GM19372 (cell line): ENCODE data around the gene ATL2.
"Not testable (repeated sequence)": the region's sequence is repeated elsewhere in the genome, so short reads cannot be mapped to it uniquely, and the experiment has no call there.

Experiments used
- ATAC-seq: cut with Tn5 transposase; IDR thresholded peaks from one replicate; pipeline ENCODE4 v1.9.1; 2021; ENCODE audit warnings: mild to moderate bottlenecking, low read depth, moderate library complexity; ENCODE audit not compliant: unreplicated experiment

ATL2 gene

DNA sequence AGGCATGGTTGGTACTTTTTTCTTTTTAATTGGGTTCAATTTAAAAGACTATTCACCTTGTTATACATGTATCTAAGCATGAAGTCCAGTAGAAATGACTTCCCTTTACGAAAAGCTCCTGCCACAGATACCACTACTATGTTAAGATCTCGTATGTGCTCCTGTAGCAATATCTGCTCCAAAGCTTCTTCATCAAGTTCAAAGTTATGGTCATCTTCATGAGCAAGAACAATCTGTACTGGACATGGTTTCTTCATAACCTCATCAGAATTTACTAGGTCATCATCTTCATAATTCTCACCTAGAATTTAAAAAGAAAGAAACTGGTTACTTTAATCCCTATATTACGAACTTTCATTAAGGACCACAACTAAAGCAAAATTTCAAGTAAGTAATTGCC, 33.9 kb downstream of the ATL2 start:
- no peak for ATAC-seq

DNA sequence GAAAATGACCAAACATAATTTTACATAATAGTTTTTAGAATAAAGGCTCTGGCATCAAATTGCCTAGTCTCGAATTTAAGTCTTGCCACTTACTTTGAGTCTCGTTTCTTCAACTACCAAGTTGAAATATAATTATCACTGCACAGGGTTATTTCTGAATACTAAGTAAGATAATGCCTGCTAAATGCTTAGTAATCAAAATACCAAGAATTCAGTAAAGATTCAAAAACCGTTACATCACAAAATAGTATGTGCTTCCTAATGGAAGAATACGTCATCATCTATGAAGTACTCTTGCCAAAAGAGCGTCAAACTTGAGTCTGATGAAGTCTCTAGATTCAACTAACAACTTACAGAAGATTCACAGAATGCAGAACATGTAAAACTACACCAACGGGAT, 40.5 kb downstream of the ATL2 start:
- no peak for ATAC-seq

DNA sequence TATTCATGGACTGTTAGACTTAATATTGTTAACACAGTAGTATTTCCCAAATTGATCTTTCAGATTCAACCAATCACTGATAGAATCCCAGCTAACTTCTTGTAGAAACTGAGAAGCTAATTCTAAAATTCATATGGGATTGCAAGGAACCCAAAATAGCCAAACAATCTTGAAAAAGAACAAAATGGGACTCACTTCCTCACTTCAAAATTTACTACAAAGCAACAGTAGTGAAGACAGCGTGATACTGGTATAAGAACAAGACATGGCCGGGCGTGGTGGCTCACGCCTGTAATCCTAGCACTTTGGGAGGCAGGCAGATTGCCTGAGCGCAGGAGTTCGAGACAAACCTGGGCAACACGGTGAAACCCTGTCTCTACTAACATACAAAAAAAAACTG, 46.3 kb downstream of the ATL2 start:
- no peak for ATAC-seq

DNA sequence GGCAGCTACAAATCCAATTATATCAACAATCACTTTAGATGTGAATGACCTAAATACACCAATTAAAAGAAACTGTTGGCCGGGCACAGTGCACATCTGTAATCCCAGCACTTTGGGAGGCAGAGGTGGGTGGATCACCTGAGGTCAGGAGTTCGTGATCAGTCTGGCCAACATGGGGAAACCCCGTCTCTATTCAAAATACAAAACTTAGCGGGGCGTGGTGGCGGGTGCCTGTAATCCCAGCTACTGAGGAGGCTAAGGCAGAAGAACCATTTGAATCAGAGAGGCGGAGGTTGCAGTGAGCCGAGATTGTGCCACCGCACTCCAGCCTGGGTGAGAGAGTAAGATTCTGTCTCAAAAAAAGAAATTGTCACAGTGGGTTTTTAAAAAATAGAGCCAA, 49.5 kb downstream of the ATL2 start:
- no peak for ATAC-seq

DNA sequence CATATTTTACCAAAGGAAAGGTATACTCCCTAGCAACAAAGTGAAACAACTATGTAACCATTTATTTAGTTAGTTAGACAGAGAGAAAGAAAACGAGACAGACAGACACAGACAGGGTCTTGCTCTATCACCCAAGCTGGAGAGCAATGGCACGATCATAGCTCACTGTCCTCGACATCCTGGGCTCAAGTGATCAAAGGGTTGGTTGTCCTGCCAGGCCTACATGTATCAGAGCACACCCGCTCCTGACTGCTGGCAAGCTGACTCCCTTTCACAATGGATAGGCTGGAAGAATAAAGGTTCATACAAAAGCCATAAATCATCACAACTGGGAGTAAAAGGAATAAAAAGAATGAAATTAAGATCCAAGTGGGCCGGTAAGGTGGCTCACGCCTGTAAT, 53.5 kb downstream of the ATL2 start:
- ATAC-seq: no peak

DNA sequence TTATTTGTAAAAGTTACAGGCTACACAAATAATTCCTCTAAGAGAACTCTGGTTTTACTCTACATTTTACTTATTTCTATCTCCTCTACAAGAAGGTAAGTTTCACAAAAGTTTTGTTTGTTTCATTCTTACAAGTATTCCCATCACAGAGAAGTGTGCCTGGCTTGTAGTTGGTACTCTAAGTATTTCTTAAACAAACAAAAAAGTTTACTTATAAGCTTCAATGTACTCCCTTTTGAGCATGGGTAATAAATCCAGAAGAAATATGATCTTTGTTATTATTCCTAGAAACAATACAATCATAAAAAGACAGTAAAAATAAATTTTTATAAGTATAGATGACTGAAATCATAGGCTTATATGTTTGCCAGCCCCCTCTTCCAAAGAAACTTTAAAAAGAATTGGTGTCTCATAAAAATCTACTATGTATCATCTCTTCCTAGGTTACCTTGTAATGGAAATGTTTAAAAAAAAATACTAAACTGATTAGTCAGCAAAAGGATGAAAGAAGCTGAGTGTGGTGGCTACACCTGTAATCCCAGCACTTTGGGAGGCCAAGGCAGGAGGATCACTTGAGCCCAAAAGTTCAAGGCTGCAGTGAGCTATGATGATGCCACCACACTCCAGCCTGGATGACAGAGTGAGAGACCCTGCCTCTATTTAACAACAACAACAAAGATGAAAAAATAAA, 54.7 kb downstream of the ATL2 start:
- ATAC-seq: no peak

DNA sequence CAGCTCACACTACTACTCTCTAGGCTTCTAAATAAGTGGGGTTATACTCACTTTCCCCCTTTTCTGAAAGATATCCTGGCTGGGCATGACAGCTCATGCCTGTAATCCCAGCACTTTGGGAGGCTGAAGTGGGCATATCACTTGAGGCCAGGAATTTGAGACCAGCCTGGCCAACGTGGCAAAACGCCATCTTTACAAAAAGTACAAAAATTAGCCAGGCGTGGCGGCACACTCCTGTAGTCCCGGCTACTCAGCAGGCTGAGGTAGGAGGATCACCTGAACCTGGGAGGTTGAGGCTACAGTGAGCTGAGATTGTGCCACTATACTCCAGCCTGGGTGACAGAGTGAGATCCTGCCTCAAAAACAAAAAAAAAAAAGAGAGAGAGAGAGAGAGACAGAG, 57.8 kb downstream of the ATL2 start:
- ATAC-seq: not testable (repeated sequence)

DNA sequence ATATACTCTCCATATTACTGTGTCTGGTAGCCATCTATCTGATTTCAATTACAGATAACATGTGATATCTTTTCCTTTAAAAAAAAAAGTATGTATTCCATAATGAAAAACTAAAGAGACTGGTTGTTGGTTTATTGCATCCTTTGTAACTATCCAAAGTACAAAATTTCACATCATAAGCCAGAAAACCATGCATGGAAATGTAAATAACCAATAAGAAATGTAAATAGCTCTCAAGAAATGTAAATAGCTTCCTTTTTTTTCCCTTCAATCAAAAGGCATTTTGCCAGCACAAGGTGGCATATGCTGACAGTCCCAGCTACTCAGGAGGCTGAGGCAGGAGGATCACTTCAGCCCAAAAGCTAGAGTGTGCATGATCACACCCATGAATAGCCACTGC, 59.3 kb downstream of the ATL2 start:
- ATAC-seq: no peak

DNA sequence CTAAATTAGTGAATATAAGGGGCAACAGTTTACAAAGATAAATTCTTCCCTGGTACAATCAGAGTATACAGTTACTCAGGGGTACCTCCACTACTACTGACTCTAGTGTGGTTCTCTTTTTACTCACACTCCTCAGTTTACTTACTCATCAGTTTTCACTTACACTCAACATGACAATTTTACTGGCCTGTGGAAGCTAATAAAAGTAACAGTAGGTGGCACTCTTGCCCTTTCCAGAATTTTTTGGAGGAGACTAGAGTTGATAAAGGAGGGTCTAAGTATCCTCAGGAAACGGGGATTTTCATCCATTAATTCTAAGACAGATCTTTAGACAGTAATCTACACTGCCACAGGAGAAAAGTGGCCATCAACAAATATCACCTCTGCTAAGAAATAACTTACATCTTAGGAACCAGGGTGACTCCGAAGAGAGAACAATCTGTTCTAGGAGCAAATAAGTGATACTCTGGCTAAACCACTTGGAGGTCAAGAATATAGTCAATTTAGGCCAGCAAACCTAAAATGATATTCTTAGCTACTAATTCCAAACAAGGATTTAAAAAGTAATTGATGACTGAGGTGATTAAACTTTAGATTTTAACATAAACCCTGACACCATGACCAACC, 61.3 kb downstream of the ATL2 start:
- ATAC-seq: no peak

DNA sequence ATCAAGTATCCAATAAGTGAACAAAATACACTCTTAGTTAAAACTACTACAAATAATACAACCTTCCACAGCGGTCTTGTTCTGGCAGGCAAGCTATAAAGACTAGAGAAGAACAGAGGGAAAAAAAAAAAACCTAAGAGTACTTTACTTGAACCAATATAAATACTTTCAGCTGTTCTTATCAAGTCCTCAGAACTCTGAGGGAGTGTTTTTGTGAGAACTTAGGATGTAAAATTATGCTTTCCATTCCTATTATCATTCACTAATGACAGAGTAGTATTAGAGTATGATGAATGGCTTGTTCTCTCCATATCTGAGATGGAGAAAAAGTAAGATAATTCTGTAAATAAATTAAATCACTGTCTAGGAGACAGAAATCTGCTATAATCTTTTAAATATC, 68.3 kb downstream of the ATL2 start:
- ATAC-seq: no peak

DNA sequence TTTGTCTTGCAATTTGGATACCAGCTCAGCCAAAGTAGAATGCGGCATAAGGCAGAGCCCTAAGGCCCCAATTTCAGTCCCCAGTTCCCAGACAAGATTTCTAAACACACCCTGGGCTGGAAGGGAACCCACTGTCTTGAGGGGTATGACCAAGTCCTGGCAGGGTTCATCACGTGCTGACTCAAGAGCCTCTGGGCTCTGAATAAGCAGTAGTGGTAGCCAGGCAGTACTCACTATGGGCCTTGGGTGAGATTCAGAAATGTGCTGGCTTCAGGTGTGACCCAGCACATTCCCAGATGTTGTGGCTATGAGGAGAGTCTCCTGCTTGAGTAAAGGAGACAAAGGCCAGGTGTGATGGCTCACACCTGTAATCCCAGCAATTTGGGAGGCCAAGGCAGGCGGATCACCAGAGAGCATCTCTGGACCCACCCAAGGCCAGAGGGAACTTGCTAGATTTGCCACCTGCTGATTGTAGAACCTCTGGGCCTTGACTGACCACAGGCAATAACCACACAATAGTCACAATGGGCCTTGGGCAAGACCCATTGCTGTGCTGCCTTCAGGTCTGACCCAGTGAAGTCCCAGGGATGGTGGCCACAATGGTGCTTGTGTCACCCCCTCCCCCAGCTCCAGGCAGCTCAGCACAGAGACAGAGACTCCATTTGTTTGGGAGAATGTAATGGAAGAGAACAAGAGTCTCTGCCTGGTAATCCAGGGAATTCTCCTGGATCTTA, 74.9 kb downstream of the ATL2 start:
- no peak for ATAC-seq

DNA sequence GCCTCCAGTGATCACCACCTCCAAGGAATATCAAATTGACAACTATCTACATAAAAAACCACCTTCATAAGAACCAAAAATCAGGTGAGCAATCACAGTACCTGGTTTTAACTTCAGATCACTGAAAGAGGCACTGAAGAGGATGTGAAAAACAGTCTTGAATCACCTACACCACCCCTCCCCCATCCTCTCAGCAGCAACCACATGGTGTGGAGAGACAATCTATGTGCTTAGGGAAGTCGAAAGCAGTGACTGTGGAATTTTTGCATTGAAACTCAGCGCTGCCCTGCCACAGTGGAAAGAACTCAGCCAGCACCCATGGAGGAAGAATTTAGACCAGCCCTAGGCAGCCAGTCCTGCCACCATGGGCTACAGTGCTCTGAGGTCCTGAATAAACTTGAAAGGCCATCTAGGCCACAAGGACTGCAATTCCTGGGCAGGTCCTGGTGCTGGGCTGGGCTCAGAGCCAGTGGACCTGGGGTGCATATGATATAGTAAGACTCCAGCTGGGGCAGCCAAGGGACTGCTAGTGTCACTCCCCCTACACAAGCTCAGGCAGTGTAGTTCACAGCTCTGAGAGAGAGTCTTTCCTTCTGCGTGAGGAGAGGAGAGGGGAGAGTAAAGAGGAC, 75.6 kb downstream of the ATL2 start:
- peak; percentile 54 for ATAC-seq

DNA sequence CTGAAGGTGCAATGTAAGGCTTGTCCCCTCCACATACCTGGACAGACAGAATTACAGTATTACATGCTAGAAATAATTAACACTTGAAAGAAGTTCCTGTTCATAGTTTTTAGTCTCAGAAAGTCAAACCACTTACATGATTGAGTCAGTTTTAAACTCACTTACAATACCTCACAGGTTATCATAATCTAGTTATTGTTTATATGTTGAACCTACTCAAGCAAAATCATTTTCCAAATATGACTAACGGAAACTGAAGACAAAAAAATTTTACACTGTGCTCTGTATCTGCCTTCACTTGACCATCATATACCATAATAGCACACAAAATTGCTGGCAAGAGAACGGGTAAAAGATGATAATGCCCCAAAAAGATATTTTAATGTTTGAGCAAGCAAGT, 78.5 kb downstream of the ATL2 start:
- ATAC-seq: no peak

DNA sequence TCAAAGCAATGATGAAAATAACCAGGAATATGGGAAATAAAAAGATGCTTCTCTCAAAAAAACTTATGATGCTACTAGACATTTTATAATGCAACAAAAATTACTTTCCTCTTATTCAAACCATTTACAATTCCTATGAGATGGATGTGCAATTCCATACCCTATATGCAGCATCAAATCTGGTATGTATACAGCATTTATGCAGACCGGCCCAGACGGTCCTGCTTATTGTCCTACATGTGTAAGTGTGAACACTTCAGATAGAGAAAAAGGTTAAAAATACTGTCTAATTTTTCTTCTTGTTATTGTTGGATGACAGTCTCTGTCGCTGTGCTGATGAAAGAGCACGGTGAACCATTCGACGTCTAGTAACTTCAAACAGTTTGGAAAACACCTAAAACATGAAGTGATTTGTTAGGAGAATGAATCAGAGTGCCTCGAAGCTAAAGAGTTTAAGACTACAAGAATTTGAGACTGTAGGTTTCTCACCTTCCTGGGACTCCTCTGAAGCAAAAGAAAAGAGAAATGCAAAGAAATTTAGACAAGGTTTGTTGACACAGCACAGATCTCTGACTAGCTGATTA, 80.8 kb downstream of the ATL2 start:
- ATAC-seq: no peak

DNA sequence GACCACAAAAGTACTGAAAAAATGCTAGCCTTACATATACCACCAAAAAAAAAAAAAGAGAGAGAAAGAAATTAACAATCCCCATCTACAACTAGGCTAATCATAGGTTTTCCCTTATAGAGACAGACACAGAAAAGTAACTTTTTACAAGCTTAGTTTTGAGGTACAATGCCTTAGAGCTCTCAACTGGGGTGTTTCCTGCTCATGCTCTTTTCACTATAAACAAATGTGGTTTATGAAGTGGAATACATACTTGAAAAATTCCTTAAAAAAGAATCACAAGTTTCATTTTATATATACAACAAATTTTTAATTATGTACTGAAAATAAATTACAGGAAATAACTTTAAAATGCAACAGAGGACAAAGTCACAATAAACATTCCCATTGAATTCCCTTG, 82.5 kb downstream of the ATL2 start:
- no peak for ATAC-seq

DNA sequence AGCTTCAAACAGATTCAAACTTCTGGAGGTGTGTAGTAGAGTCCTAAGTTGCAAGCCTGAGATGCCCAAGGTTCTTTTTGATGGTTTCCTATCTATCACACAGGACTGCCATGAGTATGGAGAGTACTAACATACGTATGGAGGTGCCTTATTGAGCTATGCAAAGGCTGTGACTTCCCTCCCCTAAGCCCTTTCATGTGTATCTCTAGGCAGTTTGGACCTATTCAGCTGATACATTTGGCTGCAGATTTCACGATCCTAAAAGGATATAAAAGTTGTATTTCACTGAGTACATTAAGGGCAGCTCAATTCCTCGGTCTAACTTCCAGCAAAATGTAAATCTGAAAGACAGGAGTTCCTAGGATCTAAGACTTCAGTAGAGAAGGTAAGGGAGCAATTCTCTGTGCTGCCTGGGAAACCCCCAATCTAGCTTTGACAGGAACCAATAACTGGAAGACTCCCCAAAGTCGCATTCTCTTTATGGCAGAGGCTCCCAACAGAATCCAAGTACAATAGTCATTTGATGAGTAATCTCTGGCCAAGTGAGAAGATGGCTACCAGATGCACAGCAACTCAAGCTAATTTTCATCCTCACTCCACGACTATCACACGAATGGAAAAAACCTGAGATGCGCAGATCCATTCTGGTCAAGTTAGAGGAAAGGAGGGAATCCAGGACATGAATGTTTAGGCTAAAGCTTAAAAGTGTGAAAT, 83.8 kb downstream of the ATL2 start:
- ATAC-seq: no peak

DNA sequence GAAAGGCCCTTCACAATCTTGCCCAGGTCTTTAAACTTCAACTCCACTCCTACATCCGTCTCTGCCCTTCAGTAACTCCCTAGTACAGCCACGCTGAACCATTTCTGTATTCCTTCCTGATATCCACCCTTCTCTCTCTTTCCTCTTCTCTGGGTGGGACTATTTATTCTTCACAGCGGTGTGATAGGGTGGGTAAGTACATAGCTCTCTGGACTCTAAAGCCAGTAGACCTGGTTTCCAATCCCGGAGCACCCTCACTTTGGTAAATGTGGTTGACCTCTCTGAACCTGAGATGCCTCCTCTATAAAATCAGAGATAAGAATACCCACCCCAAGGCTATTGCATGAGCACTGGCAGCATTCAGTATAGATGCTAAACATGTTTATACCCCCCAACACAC, 86.7 kb downstream of the ATL2 start:
- ATAC-seq: no peak

DNA sequence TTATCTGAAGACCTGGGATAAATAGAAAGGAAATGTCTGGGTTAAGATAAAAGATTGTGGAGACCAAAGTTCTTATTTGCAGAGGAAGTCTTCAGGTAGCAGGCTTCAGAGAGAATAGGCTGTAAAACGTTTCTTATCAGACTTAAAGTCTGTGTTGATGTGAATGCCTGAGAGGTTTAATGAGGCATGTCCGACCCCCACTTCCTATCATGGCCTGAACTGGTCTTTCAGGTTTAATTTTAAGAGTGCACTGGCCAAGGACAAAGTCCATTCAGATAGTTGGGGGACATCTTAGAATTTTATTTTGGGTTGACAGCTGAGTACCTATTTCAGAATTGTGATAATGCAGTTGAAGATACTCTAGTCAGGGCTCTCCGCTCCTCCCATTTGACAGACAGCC, 92.1 kb downstream of the ATL2 start:
- ATAC-seq: no peak

DNA sequence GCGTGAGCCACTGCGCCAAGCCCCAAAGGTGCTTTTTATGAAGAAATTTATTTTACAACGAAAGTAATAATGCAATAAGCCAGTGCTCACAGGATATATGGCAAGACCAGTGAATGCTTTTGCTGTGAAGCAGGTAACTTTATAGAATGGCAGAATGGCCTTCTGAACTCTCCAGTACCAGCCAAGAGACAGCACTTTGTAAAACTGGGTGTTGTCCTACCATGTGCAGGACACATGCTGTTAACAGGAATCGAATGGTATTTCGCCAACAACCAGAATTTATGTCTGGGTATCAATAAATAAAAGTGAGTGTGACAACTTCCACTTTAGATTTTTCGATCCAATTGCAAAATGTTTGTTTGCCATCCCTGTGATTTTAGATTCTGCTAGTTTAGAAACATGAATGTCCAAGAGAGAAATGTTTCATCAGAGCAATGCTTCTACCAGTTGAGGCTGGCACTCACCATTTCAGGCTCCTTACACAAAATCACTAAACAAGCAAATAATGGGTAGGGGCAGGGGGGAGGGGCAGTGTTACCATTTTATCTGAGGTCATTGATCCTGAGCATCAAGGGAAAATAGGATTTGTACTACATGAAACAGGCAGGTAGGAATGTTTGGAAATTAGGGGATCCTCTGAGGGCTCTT, 95.9 kb downstream of the ATL2 start:
- ATAC-seq: no peak

DNA sequence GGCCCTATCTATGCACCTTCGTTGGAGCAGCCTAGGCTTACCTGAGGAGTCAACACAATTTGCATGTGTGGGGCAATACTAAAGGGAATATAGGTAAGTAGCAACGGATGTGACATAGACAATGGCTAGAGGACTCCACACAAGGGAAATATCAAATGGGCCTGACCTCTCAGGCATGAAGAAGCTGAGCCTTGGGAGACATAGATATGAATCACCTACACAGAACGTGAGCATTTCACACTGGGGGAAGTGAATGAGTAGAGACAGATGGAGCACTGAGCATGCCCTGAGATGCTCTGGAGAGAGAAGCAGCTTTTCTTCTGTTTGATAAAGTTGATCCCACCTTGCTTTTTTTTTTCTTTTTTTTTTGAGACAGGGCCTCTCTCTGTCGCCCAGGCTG, 97.9 kb downstream of the ATL2 start:
- ATAC-seq: no peak
